Spleen (tissue), 11 donors: ENCODE results near the gene CRYBA1. TPM values are rescaled to one million over a fixed set of nuclear protein-coding genes. Genes with fewer than 3 reads are reported as not detected.

ENCODE experiments used
- DNase-seq: peaks from one replicate; pipeline ENCODE4 v3.0.0-alpha.2; 2020
- H3K27ac ChIP-seq, 8 donors: fragments of 200-600 bp; sonication (generic) in 7 of 8; 1 replicate in 4 of 8; 2 replicates in 4 of 8; pipeline versions ENCODE4 v1.5.0 to v1.8.0; 2016 to 2021; ENCODE audit warnings: inconsistent platforms in 4 of 8, mild to moderate bottlenecking in 4 of 8, moderate library complexity in 1 of 8
- H3K27me3 ChIP-seq, 7 donors: fragments of 200-600 bp; sonication (generic) in 6 of 7; replicated peaks in 1 of 7; 1 replicate in 4 of 7; 2 replicates in 3 of 7; pipeline versions ENCODE4 v1.5.0 to v1.8.0; 2016 to 2021; ENCODE audit warnings: inconsistent platforms in 3 of 7, mild to moderate bottlenecking in 1 of 7
- H3K36me3 ChIP-seq, 6 donors: fragments of 200-600 bp; sonication (generic) in 5 of 6; 1 replicate in 4 of 6; 2 replicates in 2 of 6; pipeline versions ENCODE4 v1.5.0 to v1.8.0; 2016 to 2021; ENCODE audit warnings: inconsistent platforms in 2 of 6
- H3K4me1 ChIP-seq, 6 donors: fragments of 200-600 bp; sonication (generic) in 5 of 6; 1 replicate in 3 of 6; 2 replicates in 3 of 6; pipeline versions ENCODE4 v1.5.0 to v1.8.0; 2016 to 2021; ENCODE audit warnings: inconsistent platforms in 3 of 6
- H3K4me3 ChIP-seq, 8 donors: fragments of 200-600 bp; sonication (generic) in 7 of 8; 1 replicate in 4 of 8; 2 replicates in 4 of 8; pipeline versions ENCODE4 v1.5.0 to v1.8.0; 2016 to 2021; ENCODE audit warnings: inconsistent platforms in 4 of 8, mild to moderate bottlenecking in 4 of 8, moderate library complexity in 2 of 8
- H3K9me3 ChIP-seq, 8 donors: fragments of 200-600 bp; sonication (generic) in 7 of 8; 1 replicate in 4 of 8; 2 replicates in 4 of 8; pipeline versions ENCODE4 v1.5.0 to v1.8.0; 2016 to 2021; ENCODE audit warnings: inconsistent platforms in 4 of 8
- POLR2A ChIP-seq, 3 donors: fragments of 450-650 bp; IDR thresholded peaks; one replicate each; pipeline ENCODE4 v1.5.1; 2017; ENCODE audit warnings: antibody characterized with exemption in 3 of 3, mild to moderate bottlenecking in 1 of 3
- POLR2AphosphoS5 ChIP-seq, 3 donors: sonication (generic); formaldehyde crosslinking; IDR thresholded peaks; one replicate each; pipeline ENCODE4 v1.5.1; 2017; ENCODE audit warnings: antibody characterized with exemption in 3 of 3
- WGBS, 5 donors: extraction: QIAGEN DNeasy Blood & Tissue Kit in 3 of 5; methylation state at CpG; one replicate each; pipeline versions ENCODE4 v1.1.5 to v1.1.7; 2013 to 2018; 5-methylcytosine and 5-hydroxymethylcytosine counted together
- intact Hi-C: fragments of 100-400 bp; cut with DNase I; formaldehyde crosslinking; loops from one replicate; pipeline ENCODE4 v1.15.0; 2023; ENCODE audit warnings: low total_unique reads
- polyA plus RNA-seq, 3 donors: library from polyadenylated mRNA; stranded (reverse); fragments of 200-250 nt; gene quantifications; one replicate each; pipeline ENCODE4 v1.2.1, GENCODE V29; 2013
- total RNA-seq, 7 donors: library from RNA; depleted of rRNA in 3 of 7; stranded (reverse); fragments of >200 nt in 3 of 7; fragmentation: NEBNext Ultra II Directional in 4 of 7; extraction: Animal tissue kit (Norgen Biotek cat#: 25700) in 4 of 7; gene quantifications; one replicate each; pipeline versions ENCODE4 v1.1.0 to v1.2.1, GENCODE V29; 2016 to 2021
- TF ChIP-seq, protein P1 (sequence below), 11 experiments: fragments of 200-600 bp in 7 of 11; fragments of 450-650 bp in 4 of 11; sonication (generic) in 4 of 11; IDR thresholded peaks in 8 of 11; conservative IDR thresholded peaks in 3 of 11; 1 replicate in 7 of 11; 2 replicates in 4 of 11; pipeline versions ENCODE4 v1.4.0 to v1.8.0; 2016 to 2021; ENCODE audit warnings: antibody characterized with exemption in 11 of 11, inconsistent platforms in 4 of 11, mild to moderate bottlenecking in 1 of 11
- donor health status: healthy with polysubstance abuse.
- donor health status: DM: no; HTN: no; CAD: no; lungs with moderate emphysema.
- donor health status: DM: no; HTN: no; CAD: no.
- donor health status: Bipolar disorder and iron deficiency.
- donor health status: healthy.
- donor health status: DM: no; HTN: no; CAD: no.
- donor health status: DM: yes; HTN: yes; CAD: no.

CRYBA1 gene
- total and polyA plus RNA-seq, 10 donors = not detected

- DNase-seq = no peak
- intact Hi-C loops = no loop called here
- Histone ChIP-seq H3K27ac (no peak overlapping the region), H3K4me1 (peaks cover 9 to 47% (median 33%) of the 10 kb centered on the region in 6 donors), H3K9me3 (no peaks in the 10 kb centered on the region), H3K4me3 (no peak overlapping the region), H3K36me3 (peaks cover 0 to 23% (median 0%) of the 10 kb centered on the region in 6 donors), H3K27me3 (no peaks in the 10 kb centered on the region)
- TF ChIP-seq, protein P1, sequence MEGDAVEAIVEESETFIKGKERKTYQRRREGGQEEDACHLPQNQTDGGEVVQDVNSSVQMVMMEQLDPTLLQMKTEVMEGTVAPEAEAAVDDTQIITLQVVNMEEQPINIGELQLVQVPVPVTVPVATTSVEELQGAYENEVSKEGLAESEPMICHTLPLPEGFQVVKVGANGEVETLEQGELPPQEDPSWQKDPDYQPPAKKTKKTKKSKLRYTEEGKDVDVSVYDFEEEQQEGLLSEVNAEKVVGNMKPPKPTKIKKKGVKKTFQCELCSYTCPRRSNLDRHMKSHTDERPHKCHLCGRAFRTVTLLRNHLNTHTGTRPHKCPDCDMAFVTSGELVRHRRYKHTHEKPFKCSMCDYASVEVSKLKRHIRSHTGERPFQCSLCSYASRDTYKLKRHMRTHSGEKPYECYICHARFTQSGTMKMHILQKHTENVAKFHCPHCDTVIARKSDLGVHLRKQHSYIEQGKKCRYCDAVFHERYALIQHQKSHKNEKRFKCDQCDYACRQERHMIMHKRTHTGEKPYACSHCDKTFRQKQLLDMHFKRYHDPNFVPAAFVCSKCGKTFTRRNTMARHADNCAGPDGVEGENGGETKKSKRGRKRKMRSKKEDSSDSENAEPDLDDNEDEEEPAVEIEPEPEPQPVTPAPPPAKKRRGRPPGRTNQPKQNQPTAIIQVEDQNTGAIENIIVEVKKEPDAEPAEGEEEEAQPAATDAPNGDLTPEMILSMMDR (IDR thresholded peaks at IDR 0.05 in 8 of 11, conservative IDR thresholded peaks at IDR 0.05 in 3 of 11) = peak in 7 of 11 experiments; percentile 10 to 54 (median 47)
- TF ChIP-seq POLR2AphosphoS5 (IDR thresholded peaks at IDR 0.05) (peak in 1 of 3 donors; percentile 32), POLR2A (IDR thresholded peaks at IDR 0.05) (no peak)
- WGBS, 5 donors = 75 to 82% (median 77%) methylated on average over 7 of the region's 7 CpGs
These were observed 5.6 kb downstream of the CRYBA1 start for GRCh38 chr17:29252101-29252791.

GRCh38 chr17:29253037-29253436, 6.4 kb downstream of the CRYBA1 start:
- Histone ChIP-seq H3K4me3 (no peak overlapping the region), H3K27ac (no peak overlapping the region), H3K27me3 (no peaks in the 10 kb centered on the region), H3K36me3 (peaks cover 0 to 26% (median 0%) of the 10 kb centered on the region in 6 donors), H3K4me1 (peaks cover 9 to 53% (median 41%) of the 10 kb centered on the region in 6 donors), H3K9me3 (no peaks in the 10 kb centered on the region)
- intact Hi-C loops = no loop called here
- WGBS, 5 donors = 95 to 99% (median 97%) methylated on average over 2 of the region's 2 CpGs
- DNase-seq = no peak
- TF ChIP-seq, protein P1 (IDR thresholded peaks at IDR 0.05 in 8 of 11, conservative IDR thresholded peaks at IDR 0.05 in 3 of 11) = no peak
- no peak for TF ChIP-seq POLR2A (IDR thresholded peaks at IDR 0.05)
- no peak for TF ChIP-seq POLR2AphosphoS5 (IDR thresholded peaks at IDR 0.05)

DNA sequence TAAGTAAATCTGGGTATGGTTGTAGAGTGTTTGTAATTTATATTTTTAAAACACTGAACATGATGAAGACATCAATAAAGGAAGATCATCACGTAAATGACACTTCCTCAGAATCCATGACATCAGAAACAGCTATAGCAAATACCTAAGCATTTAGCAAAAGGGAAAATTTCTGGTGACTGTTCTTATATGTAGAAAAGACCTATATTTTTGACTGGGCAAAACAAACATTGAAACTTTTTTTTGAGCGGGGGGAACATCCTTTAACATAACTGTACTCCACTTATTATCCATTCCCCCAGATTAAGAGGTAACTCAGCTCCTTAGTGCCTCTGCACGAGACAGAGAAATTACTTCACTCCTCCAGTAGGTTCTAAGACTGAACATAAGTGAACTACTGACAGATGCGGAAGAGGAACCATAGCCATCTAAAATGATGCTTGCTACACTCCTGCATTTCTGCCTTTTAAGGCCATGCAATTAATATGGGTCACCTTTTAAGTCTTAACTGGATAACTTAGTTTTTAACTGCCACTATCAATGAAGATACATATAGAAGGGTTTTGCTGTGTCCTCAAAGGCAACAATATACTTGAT, 9.4 kb downstream of the CRYBA1 start:
- Histone ChIP-seq H3K4me3 (no peak overlapping the region), H3K4me1 (peaks cover 9 to 71% (median 52%) of the 10 kb centered on the region in 6 donors), H3K27ac (peak overlapping the region in 3 of 8 donors; percentile 6 to 25 (median 16)), H3K36me3 (peaks cover 0 to 56% (median 17%) of the 10 kb centered on the region in 6 donors), H3K27me3 (no peaks in the 10 kb centered on the region), H3K9me3 (no peaks in the 10 kb centered on the region)
- DNase-seq = no peak
- TF ChIP-seq POLR2A (IDR thresholded peaks at IDR 0.05) = no peak
- no peak for TF ChIP-seq POLR2AphosphoS5 (IDR thresholded peaks at IDR 0.05)
- TF ChIP-seq, protein P1 (IDR thresholded peaks at IDR 0.05 in 8 of 11, conservative IDR thresholded peaks at IDR 0.05 in 3 of 11) = no peak
- WGBS, 5 donors = 71 to 86% (median 76%) methylated on average over 4 of the region's 4 CpGs
- intact Hi-C loops = no loop called here
